Measurements from ENCODE around the gene TCF21. TPM values are rescaled to one million over a fixed set of nuclear protein-coding genes. Genes with fewer than 3 reads are reported as not detected.

The TCF21 gene
- total and polyA plus RNA-seq, 2 of the 4 experiments (the other 2 are of a cell fraction), result 6.6 to 10.0 TPM

DNA sequence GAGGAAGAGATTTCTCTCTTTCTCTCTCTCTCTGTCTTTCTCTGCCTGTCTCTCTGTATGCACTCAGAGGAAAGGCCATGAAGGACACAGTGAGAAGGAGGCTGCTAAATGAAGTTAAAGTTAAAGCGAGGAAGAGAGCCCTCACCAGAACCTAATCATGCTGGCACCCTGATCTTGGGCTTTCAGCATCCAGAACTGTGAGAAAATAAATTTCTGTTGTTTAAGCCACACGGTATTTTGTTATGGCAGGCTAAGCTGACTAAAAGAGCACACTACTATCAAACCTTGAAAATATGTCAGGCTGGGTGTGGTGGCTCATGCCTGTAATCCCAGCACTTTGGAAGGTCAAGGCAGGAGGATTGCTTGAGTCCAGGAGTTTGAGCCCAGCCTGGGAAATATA, 8.0 kb upstream of the TCF21 start:
- Histone ChIP-seq H2BK15ac (ENCODE audit: low read depth, low read length) (no peak overlapping the region), H2BK20ac (ENCODE audit: low read depth, low read length) (no peak overlapping the region), H3K9ac (ENCODE audit: low read depth, low read length) (no peak overlapping the region), H3K4me1 (ENCODE audit: control insufficient read depth, insufficient read depth, low read length) (no peaks in the 10 kb centered on the region), H3K18ac (ENCODE audit: low read depth, low read length) (no peak overlapping the region), H2AFZ (replicated peaks; ENCODE audit: low read length, poor library complexity) (no peak overlapping the region), H3K4ac (ENCODE audit: low read depth, low read length) (no peak overlapping the region), H3K14ac (replicated peaks; ENCODE audit: low read depth, low read length) (no peak overlapping the region), H4K5ac (ENCODE audit: low read depth, low read length) (no peak overlapping the region), H4K91ac (ENCODE audit: insufficient read depth, low read depth, low read length) (no peak overlapping the region), H3K4me3 (ENCODE audit: insufficient read depth, low read depth, low read length) (no peak overlapping the region), H2AK5ac (ENCODE audit: low read depth, low read length) (no peak overlapping the region), H3K79me1 (ENCODE audit: low read depth in 1 of 2, low read length in 2 of 2) (no peaks in the 10 kb centered on the region), H3K56ac (ENCODE audit: extremely low read depth, insufficient read depth, low read length) (no peak overlapping the region), H3K27me3 (ENCODE audit: control insufficient read depth, insufficient read depth, low read length) (no peaks in the 10 kb centered on the region), H3K9me1 (ENCODE audit: insufficient read depth, low read length) (no peaks in the 10 kb centered on the region), H3K23ac (ENCODE audit: low read depth, low read length) (no peak overlapping the region), H4K20me1 (ENCODE audit: insufficient read depth, low read length) (no peaks in the 10 kb centered on the region), H4K8ac (ENCODE audit: low read depth in 2 of 2, low read length in 2 of 2) (no peak overlapping the region), H2BK120ac (ENCODE audit: low read depth, low read length) (no peak overlapping the region), H3K36me3 (ENCODE audit: control insufficient read depth, insufficient read depth, low read length) (no peaks in the 10 kb centered on the region; the same call in 1 of the 2 replicates), H3K4me2 (ENCODE audit: low read depth, low read length) (no peak overlapping the region), H2AK9ac (replicated peaks; ENCODE audit: low read depth, low read length, poor library complexity) (no peak overlapping the region), H3K27ac (ENCODE audit: insufficient read depth, low read length) (no peak overlapping the region), H2BK5ac (ENCODE audit: low read depth, low read length, poor library complexity, severe bottlenecking) (no peak overlapping the region), H3K9me3 (ENCODE audit: control insufficient read depth, insufficient read depth, low read length) (no peaks in the 10 kb centered on the region)
- no TSS peak for BruUV-seq (replicated peaks)
- ChIA-PET POLR2A (ENCODE audit: unreplicated experiment) (no interaction called here), CTCF (no interaction called here)
- ATAC-seq (ENCODE audit: low read depth), result no peak
- in situ Hi-C loops (cut with MboI; ENCODE audit: low sequenced_read_pairs), result loop anchor here (25.0 kb wide), 1 partner anchor 269 kb away; no protein-coding TSS in a partner anchor
- WGBS, 2 experiments (ENCODE audit: extremely low coverage in 2 of 2, insufficient read length in 1 of 2), result no CpG with 5 or more reads among the region's 2 CpGs
- no peak for DNase-seq
- intact Hi-C loops (cut with micrococcal nuclease), result no loop called here
- TF ChIP-seq MAZ (IDR thresholded peaks at IDR 0.05; ENCODE audit: borderline replicate concordance, low read depth, low read length), result no peak
- no peak for TF ChIP-seq MAFK (IDR thresholded peaks at IDR 0.05; ENCODE audit: low read depth, low read length)
- no peak for TF ChIP-seq FOS (IDR thresholded peaks at IDR 0.05; ENCODE audit: low read depth, low read length)
- no peak for TF ChIP-seq NFE2L2 (IDR thresholded peaks at IDR 0.05; ENCODE audit: low read depth, low read length)
- no peak for TF ChIP-seq CEBPB (IDR thresholded peaks at IDR 0.05; ENCODE audit: low read depth, low read length)
- no peak for TF ChIP-seq SMC3 (IDR thresholded peaks at IDR 0.05; ENCODE audit: low read depth, low read length)
- no peak for TF ChIP-seq MXI1 (IDR thresholded peaks at IDR 0.05; ENCODE audit: borderline replicate concordance, low read depth, low read length)
- TF ChIP-seq CHD1 (IDR thresholded peaks at IDR 0.05; ENCODE audit: low read depth, low read length), result no peak
- TF ChIP-seq, protein P1, sequence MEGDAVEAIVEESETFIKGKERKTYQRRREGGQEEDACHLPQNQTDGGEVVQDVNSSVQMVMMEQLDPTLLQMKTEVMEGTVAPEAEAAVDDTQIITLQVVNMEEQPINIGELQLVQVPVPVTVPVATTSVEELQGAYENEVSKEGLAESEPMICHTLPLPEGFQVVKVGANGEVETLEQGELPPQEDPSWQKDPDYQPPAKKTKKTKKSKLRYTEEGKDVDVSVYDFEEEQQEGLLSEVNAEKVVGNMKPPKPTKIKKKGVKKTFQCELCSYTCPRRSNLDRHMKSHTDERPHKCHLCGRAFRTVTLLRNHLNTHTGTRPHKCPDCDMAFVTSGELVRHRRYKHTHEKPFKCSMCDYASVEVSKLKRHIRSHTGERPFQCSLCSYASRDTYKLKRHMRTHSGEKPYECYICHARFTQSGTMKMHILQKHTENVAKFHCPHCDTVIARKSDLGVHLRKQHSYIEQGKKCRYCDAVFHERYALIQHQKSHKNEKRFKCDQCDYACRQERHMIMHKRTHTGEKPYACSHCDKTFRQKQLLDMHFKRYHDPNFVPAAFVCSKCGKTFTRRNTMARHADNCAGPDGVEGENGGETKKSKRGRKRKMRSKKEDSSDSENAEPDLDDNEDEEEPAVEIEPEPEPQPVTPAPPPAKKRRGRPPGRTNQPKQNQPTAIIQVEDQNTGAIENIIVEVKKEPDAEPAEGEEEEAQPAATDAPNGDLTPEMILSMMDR (conservative IDR thresholded peaks at IDR 0.05; ENCODE audit: low read depth, low read length), result no peak
- TF ChIP-seq, protein P2, sequence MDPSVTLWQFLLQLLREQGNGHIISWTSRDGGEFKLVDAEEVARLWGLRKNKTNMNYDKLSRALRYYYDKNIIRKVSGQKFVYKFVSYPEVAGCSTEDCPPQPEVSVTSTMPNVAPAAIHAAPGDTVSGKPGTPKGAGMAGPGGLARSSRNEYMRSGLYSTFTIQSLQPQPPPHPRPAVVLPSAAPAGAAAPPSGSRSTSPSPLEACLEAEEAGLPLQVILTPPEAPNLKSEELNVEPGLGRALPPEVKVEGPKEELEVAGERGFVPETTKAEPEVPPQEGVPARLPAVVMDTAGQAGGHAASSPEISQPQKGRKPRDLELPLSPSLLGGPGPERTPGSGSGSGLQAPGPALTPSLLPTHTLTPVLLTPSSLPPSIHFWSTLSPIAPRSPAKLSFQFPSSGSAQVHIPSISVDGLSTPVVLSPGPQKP (IDR thresholded peaks at IDR 0.05; ENCODE audit: borderline replicate concordance, low read depth, low read length), result no peak
- no peak for TF ChIP-seq BHLHE40 (IDR thresholded peaks at IDR 0.05; ENCODE audit: low read depth, low read length)
- no peak for TF ChIP-seq RCOR1 (IDR thresholded peaks at IDR 0.05; ENCODE audit: insufficient replicate concordance, low read length)
- TF ChIP-seq RAD21 (IDR thresholded peaks at IDR 0.05; ENCODE audit: low read length), result no peak
- no peak for TF ChIP-seq POLR2A (IDR thresholded peaks at IDR 0.05; ENCODE audit: low read depth, low read length)
- no peak for TF ChIP-seq RFX5 (IDR thresholded peaks at IDR 0.05; ENCODE audit: low read depth, low read length)
- dilution Hi-C loops (cut with HindIII; ENCODE audit: low sequenced_read_pairs, unreplicated experiment), result loop anchor here (25.0 kb wide), 1 partner anchor 294 kb away; no protein-coding TSS in a partner anchor

Measured in IMR-90 (cell line).